Activated naive CD8-positive, alpha-beta T cell treated with anti-CD3 and anti-CD28 coated beads, Interleukin-2, amount 10 ng/mL, durations not matched to agents 7 days and 5 days (primary cell): ENCODE data around the gene MT1M. TPM values are rescaled to one million over a fixed set of nuclear protein-coding genes. Genes with fewer than 3 reads are reported as not detected.
A peak's percentile ranks its signal among the peaks of the same experiment; 100 is the strongest.
"Not testable (repeated sequence)": the region's sequence is repeated elsewhere in the genome, so short reads cannot be mapped to it uniquely, and the experiment has no call there.

Experiments
- ATAC-seq: fragments of 150-1000 bp; cut with Tn5 transposase; one replicate; pipeline ENCODE4 v1.10.0; 2021; ENCODE audit warnings: low read depth, moderate library complexity
- POLR2A ChIA-PET: fragments of 350-600 bp; sonication (Branson Sonifier 250); formaldehyde crosslinking; loops from one replicate; lab custom pipeline; 2021; ENCODE audit warnings: antibody characterized with exemption; lab: Charles Lee
- DNase-seq: peaks from one replicate; pipeline ENCODE4 v3.0.0; 2021
- H3K27ac Mint-ChIP-seq: one replicate; pipeline ENCODE4 v1.8.0; 2022; ENCODE audit warnings: mild to moderate bottlenecking, mixed read lengths
- H3K27me3 Mint-ChIP-seq: one replicate; pipeline ENCODE4 v1.8.0; 2022; ENCODE audit warnings: mild to moderate bottlenecking, moderate library complexity, mixed read lengths
- H3K36me3 Mint-ChIP-seq: one replicate; pipeline ENCODE4 v1.8.0; 2021; ENCODE audit warnings: mild to moderate bottlenecking, mixed read lengths
- H3K4me1 Mint-ChIP-seq: one replicate; pipeline ENCODE4 v1.8.0; 2021; ENCODE audit warnings: mixed read lengths
- H3K4me3 Mint-ChIP-seq: one replicate; pipeline ENCODE4 v1.8.0; 2022; ENCODE audit warnings: mild to moderate bottlenecking, moderate library complexity, mixed read lengths
- H3K9me3 Mint-ChIP-seq: one replicate; pipeline ENCODE4 v1.8.0; 2021; ENCODE audit warnings: mixed read lengths
- total RNA-seq, 2 experiments: library from RNA; stranded (reverse); gene quantifications; one replicate each; pipeline ENCODE4 v1.2.3, GENCODE V29; 2021

MT1M gene
- total RNA-seq, 2 experiments from 2014 or later, result not detected

GRCh38 chr16:56611281-56611833 lies 21.1 kb upstream of the MT1M start:
- no peak for DNase-seq
- peaks cover 43% of the 10 kb centered on the region for H3K4me1 Mint-ChIP-seq
- no peaks in the 10 kb centered on the region for H3K9me3 Mint-ChIP-seq
- H3K36me3 Mint-ChIP-seq, result no peaks in the 10 kb centered on the region
- POLR2A ChIA-PET, result interaction anchor here (0.7 to 1.1 kb wide), 2 partner anchors 14 to 71 kb away, joined by 3 to 5 read pairs (median 3); partner anchors contain the start of genes MT1E and MT1X
- H3K4me3 Mint-ChIP-seq, result peak overlapping the region; percentile 13
- peak overlapping the region; percentile 86 for H3K27ac Mint-ChIP-seq
- no peaks in the 10 kb centered on the region for H3K27me3 Mint-ChIP-seq
- no peak for ATAC-seq

GRCh38 chr16:56613706-56614105 lies 18.8 kb upstream of the MT1M start:
- Mint-ChIP-seq H3K4me3 (no peak overlapping the region), H3K27me3 (peaks cover 7% of the 10 kb centered on the region), H3K27ac (no peak overlapping the region), H3K4me1 (peaks cover 43% of the 10 kb centered on the region), H3K9me3 (no peaks in the 10 kb centered on the region), H3K36me3 (no peaks in the 10 kb centered on the region)
- ATAC-seq, result no peak
- POLR2A ChIA-PET, result interaction anchor here (1.2 to 2.0 kb wide), 2 partner anchors 8 to 12 kb away, joined by 4 to 5 read pairs; partner anchors contain the start of gene MT1E
- DNase-seq, result no peak

- ATAC-seq (no peak), DNase-seq (no peak)
- Mint-ChIP-seq H3K27me3 (peaks cover 11% of the 10 kb centered on the region), H3K9me3 (no peaks in the 10 kb centered on the region), H3K27ac (no peak overlapping the region), H3K4me1 (peaks cover 44% of the 10 kb centered on the region), H3K36me3 (no peaks in the 10 kb centered on the region), H3K4me3 (no peak overlapping the region)
- POLR2A ChIA-PET, result interaction anchor here (1.2 to 2.0 kb wide), 2 partner anchors 7 to 11 kb away, joined by 4 to 5 read pairs; partner anchors contain the start of gene MT1E
These were observed 17.9 kb upstream of the MT1M start for GRCh38 chr16:56614549-56614991.

DNA sequence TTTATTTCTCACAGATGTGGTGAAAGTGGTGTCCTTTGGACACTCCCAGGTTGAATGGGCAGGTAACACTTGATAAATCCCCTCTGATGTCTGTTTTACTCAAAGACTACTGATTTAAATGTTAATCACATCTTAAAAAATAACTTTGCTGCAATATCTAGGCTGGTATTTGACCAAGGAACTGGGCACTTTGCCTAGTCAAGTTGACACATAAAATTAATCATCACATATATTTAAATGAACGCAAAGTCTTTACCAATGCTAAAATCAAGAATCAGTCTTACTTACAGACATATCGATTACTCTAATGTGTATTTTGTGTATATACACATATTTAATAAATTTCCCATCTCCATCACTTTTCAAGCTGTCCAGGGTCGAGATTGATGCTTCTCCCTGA lies 17.1 kb upstream of the MT1M start:
- Mint-ChIP-seq H3K27ac (no peak overlapping the region), H3K9me3 (no peaks in the 10 kb centered on the region), H3K27me3 (peaks cover 11% of the 10 kb centered on the region), H3K36me3 (no peaks in the 10 kb centered on the region), H3K4me3 (no peak overlapping the region), H3K4me1 (peaks cover 41% of the 10 kb centered on the region)
- DNase-seq (no peak), ATAC-seq (no peak)
- POLR2A ChIA-PET, result interaction anchor here (2.0 kb wide), 1 partner anchor 10 kb away, joined by 5 read pairs; the partner anchor contains the start of gene MT1E

GRCh38 chr16:56616608-56617211 lies 15.7 kb upstream of the MT1M start:
- H3K36me3 Mint-ChIP-seq, result no peaks in the 10 kb centered on the region
- peak overlapping the region; percentile 85 for H3K4me3 Mint-ChIP-seq
- peaks cover 11% of the 10 kb centered on the region for H3K27me3 Mint-ChIP-seq
- ATAC-seq (no peak), DNase-seq (no peak)
- no peaks in the 10 kb centered on the region for H3K9me3 Mint-ChIP-seq
- H3K4me1 Mint-ChIP-seq, result peaks cover 30% of the 10 kb centered on the region
- POLR2A ChIA-PET, result interaction anchor here (0.9 to 2.1 kb wide), 4 partner anchors 8 to 23 kb away, joined by 3 to 13 read pairs (median 8); partner anchors contain the start of genes MT1E and MT2A
- peak overlapping the region; percentile 54 for H3K27ac Mint-ChIP-seq

GRCh38 chr16:56617212-56618085 lies 15.0 kb upstream of the MT1M start:
- H3K4me1 Mint-ChIP-seq, result peaks cover 30% of the 10 kb centered on the region
- DNase-seq (peak; percentile 79), ATAC-seq (peak; percentile 98)
- H3K9me3 Mint-ChIP-seq, result no peaks in the 10 kb centered on the region
- peak overlapping the region; percentile 65 for H3K27ac Mint-ChIP-seq
- POLR2A ChIA-PET, result interaction anchor here (0.7 to 2.1 kb wide), 8 partner anchors 8 to 65 kb away, joined by 3 to 13 read pairs (median 4); partner anchors contain the start of genes MT1E, MT1X and MT2A
- H3K27me3 Mint-ChIP-seq, result peaks cover 11% of the 10 kb centered on the region
- H3K36me3 Mint-ChIP-seq, result no peaks in the 10 kb centered on the region
- peak overlapping the region; percentile 85 for H3K4me3 Mint-ChIP-seq

DNA sequence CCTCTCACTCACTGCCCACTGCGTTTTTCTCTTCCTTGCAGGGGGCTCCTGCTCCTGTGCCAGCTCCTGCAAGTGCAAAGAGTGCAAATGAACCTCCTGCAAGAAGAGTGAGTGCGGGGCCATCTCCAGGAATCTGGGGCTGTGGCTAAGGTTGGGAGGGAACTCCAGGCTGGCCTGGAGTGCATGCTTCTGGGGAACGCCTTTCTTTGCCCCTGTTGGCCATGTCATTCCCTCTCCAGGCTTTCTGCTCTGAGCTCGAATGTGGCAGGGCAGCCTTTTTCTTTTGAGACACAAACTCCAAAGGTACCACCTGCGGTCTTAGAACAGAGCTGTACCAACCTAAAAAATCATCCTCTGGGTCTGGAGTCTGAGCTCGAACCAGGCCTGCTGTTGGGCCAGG lies 14.3 kb upstream of the MT1M start:
- Mint-ChIP-seq H3K4me1 (peaks cover 31% of the 10 kb centered on the region), H3K27ac (no peak overlapping the region), H3K9me3 (no peaks in the 10 kb centered on the region), H3K4me3 (peak overlapping the region; percentile 85), H3K27me3 (peaks cover 11% of the 10 kb centered on the region), H3K36me3 (peaks cover under 1% of the 10 kb centered on the region)
- ATAC-seq (no peak), DNase-seq (no peak)
- POLR2A ChIA-PET, result interaction anchor here (1.0 to 2.1 kb wide), 6 partner anchors 7 to 64 kb away, joined by 3 to 13 read pairs (median 5); partner anchors contain the start of genes MT1E, MT1X and MT2A

DNA sequence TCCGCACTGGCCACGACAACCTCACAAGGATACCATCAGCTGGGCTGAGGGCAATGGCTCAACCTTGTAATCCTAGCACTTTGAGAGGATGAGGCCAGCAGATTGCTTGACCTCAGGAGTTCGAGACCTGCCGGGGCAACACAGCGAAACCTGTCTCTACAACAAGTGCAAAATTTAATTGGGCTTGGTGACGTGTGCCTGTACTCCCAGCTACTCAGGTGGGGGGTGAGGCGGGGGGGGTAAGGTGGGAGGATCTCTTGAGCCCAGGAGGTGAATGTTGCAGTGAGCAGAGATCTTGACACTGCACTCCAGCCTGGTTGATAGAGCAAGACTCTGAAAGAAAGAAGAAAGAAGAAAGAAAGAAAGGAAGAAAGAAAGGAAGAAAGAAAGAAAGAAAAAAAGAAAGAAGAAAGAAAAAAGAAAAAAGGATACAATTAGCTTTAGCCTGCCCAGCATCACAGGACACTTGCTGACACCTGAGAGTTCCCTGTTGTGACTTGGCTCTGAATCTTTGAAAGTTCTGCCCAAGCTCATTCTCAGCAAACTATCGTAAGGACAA lies 12.0 kb upstream of the MT1M start:
- POLR2A ChIA-PET, result interaction anchor here (1.0 kb wide), 1 partner anchor 11 kb away, joined by 4 read pairs; no protein-coding TSS in a partner anchor
- ATAC-seq (no peak), DNase-seq (no peak)
- Mint-ChIP-seq H3K27me3 (peaks cover 20% of the 10 kb centered on the region), H3K4me3 (no peak overlapping the region), H3K36me3 (peaks cover 3% of the 10 kb centered on the region), H3K27ac (no peak overlapping the region), H3K4me1 (peaks cover 28% of the 10 kb centered on the region), H3K9me3 (no peaks in the 10 kb centered on the region)

- POLR2A ChIA-PET, result interaction anchor here (0.6 kb wide), 1 partner anchor 8 kb away, joined by 4 read pairs; no protein-coding TSS in a partner anchor
- not testable (repeated sequence) for H3K9me3 Mint-ChIP-seq, H3K4me3 Mint-ChIP-seq, H3K27ac Mint-ChIP-seq, ATAC-seq, H3K36me3 Mint-ChIP-seq, DNase-seq
- Mint-ChIP-seq H3K27me3 (peaks cover 24% of the 10 kb centered on the region), H3K4me1 (peaks cover 28% of the 10 kb centered on the region)
These were observed 10.6 kb upstream of the MT1M start for GRCh38 chr16:56621665-56622445.

DNA sequence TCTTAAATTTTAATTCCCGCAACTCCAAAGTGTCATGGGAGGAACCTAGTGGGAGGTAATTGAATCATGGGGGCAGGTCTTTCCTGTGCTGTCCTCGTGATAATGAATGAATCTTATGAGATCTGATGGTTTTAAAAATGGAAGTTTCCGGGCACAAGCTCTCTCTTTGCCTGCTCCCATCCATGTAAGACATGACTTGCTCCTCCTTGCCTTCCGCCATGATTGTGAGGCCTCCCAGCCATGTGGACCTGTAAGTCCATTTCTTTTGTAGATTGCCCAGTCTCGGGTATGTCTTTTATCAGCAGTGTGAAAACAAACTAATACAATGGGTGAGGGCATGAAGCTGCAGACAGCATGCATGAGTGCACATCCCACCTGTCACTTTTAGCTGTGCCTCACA lies 9.3 kb upstream of the MT1M start:
- not testable (repeated sequence) for DNase-seq, ATAC-seq, H3K27ac Mint-ChIP-seq, H3K4me3 Mint-ChIP-seq, H3K9me3 Mint-ChIP-seq, H3K36me3 Mint-ChIP-seq
- POLR2A ChIA-PET, result interaction anchor here (1.3 to 1.8 kb wide), 2 partner anchors 14 to 79 kb away, joined by 3 to 12 read pairs; partner anchors contain the start of gene MT2A
- peaks cover 21% of the 10 kb centered on the region for H3K4me1 Mint-ChIP-seq
- peaks cover 25% of the 10 kb centered on the region for H3K27me3 Mint-ChIP-seq

DNA sequence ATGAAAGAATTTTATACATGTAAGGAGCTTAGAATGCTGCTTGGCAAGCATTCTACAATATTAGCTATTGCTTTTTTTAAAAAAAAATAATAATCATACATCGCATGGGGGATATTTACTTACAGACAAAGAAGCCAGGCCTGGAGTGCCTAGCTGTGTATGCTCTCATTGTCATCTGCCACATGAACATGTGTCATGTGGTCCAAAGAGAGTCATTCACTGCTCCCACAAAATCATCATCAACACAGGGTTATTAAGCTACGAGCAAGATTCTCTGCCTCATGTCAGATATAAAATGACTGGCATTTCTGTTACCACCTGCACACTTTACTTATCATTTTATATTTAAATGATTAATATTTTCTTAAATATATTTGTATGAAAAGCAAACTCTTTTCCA lies 8.8 kb upstream of the MT1M start:
- Mint-ChIP-seq H3K36me3 (peaks cover 4% of the 10 kb centered on the region), H3K4me3 (no peak overlapping the region), H3K27me3 (peaks cover 20% of the 10 kb centered on the region), H3K4me1 (peaks cover 19% of the 10 kb centered on the region), H3K9me3 (no peaks in the 10 kb centered on the region), H3K27ac (no peak overlapping the region)
- POLR2A ChIA-PET, result interaction anchor here (1.3 to 1.8 kb wide), 2 partner anchors 15 to 78 kb away, joined by 3 to 12 read pairs; partner anchors contain the start of gene MT2A
- DNase-seq (no peak), ATAC-seq (no peak)
